ENCODE measurements around the gene BAHCC1. TPM values are rescaled to one million over a fixed set of nuclear protein-coding genes. Genes with fewer than 3 reads are reported as not detected.

Gene BAHCC1
- total RNA-seq, 1 experiment from 2014 or later = 3.1 TPM

- TF ChIP-seq, protein P1, sequence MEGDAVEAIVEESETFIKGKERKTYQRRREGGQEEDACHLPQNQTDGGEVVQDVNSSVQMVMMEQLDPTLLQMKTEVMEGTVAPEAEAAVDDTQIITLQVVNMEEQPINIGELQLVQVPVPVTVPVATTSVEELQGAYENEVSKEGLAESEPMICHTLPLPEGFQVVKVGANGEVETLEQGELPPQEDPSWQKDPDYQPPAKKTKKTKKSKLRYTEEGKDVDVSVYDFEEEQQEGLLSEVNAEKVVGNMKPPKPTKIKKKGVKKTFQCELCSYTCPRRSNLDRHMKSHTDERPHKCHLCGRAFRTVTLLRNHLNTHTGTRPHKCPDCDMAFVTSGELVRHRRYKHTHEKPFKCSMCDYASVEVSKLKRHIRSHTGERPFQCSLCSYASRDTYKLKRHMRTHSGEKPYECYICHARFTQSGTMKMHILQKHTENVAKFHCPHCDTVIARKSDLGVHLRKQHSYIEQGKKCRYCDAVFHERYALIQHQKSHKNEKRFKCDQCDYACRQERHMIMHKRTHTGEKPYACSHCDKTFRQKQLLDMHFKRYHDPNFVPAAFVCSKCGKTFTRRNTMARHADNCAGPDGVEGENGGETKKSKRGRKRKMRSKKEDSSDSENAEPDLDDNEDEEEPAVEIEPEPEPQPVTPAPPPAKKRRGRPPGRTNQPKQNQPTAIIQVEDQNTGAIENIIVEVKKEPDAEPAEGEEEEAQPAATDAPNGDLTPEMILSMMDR (conservative IDR thresholded peaks at IDR 0.05) = no peak
- no CpG with 5 or more reads among the region's 7 CpGs for WGBS (ENCODE audit: extremely low coverage, insufficient read length, low lambda C conversion rate)
- Histone ChIP-seq H3K4me1 (ENCODE audit: insufficient read depth, low read length) (no peaks in the 10 kb centered on the region), H3K27me3 (ENCODE audit: insufficient read depth, low read length) (no peaks in the 10 kb centered on the region), H3K4me2 (ENCODE audit: insufficient read depth, insufficient read length, low read length) (no peak overlapping the region), H4K20me1 (ENCODE audit: control insufficient read depth, insufficient read depth, insufficient read length) (no peaks in the 10 kb centered on the region), H2BK120ac (ENCODE audit: low read depth, low read length, poor library complexity, severe bottlenecking) (no peak overlapping the region), H3K56ac (ENCODE audit: insufficient read length, low read depth, low read length) (no peak overlapping the region), H3T11ph (ENCODE audit: low read length) (no peak overlapping the region), H3K23ac (ENCODE audit: insufficient read length, low read depth, low read length) (no peak overlapping the region), H2BK5ac (ENCODE audit: insufficient read length, low read length) (no peak overlapping the region), H3K79me1 (ENCODE audit: insufficient read depth, low read depth, low read length, poor library complexity, severe bottlenecking) (no peaks in the 10 kb centered on the region), H3K18ac (ENCODE audit: insufficient read length, low read depth, low read length) (no peak overlapping the region), H3K9me3 (ENCODE audit: control insufficient read depth, low read depth, low read length) (no peaks in the 10 kb centered on the region), H3K9ac (ENCODE audit: extremely low read depth, insufficient read length, low read length) (no peak overlapping the region), H3K27ac (ENCODE audit: insufficient read length, low read depth, low read length) (no peak overlapping the region), H3K23me2 (ENCODE audit: insufficient read length, low read depth, low read length, poor library complexity, severe bottlenecking) (no peaks in the 10 kb centered on the region), H2BK20ac (ENCODE audit: low read depth, low read length, poor library complexity, severe bottlenecking) (no peak overlapping the region), H2BK15ac (ENCODE audit: low read depth, low read length) (no peak overlapping the region), H3K4ac (ENCODE audit: low read depth, low read length) (no peak overlapping the region), H4K8ac (replicated peaks; ENCODE audit: insufficient read length, low read depth, low read length) (no peak overlapping the region), H3K79me2 (ENCODE audit: insufficient read depth, low read length) (no peaks in the 10 kb centered on the region), H2AK5ac (ENCODE audit: insufficient read length, low read length) (no peak overlapping the region), H2BK12ac (ENCODE audit: insufficient read length, low read depth, low read length) (no peak overlapping the region), H4K5ac (ENCODE audit: insufficient read length, low read depth, low read length) (no peak overlapping the region), H3K14ac (ENCODE audit: insufficient read depth, low read length) (no peak overlapping the region), H2AFZ (ENCODE audit: low read length) (no peak overlapping the region), H4K91ac (ENCODE audit: insufficient read length, low read depth, low read length) (no peak overlapping the region)
- no peak overlapping the region for H3K4me3 Mint-ChIP-seq
- no peak overlapping the region for H3K27ac Mint-ChIP-seq
- DNase-seq = peak; percentile 56
- H3K36me3 Mint-ChIP-seq (ENCODE audit: insufficient read depth in 1 of 3, low read depth in 3 of 3) = no peaks in the 10 kb centered on the region
- H3K4me1 Mint-ChIP-seq = peaks cover 1 to 7% of the 10 kb centered on the region in 2 experiments; a peak in 3 of 4 replicates
- H3K27me3 Mint-ChIP-seq (ENCODE audit: low read depth) = peaks cover 15% of the 10 kb centered on the region
- H3K9me3 Mint-ChIP-seq = no peaks in the 10 kb centered on the region
These were observed 104.8 kb downstream of the BAHCC1 start for GRCh38 chr17:81500047-81500446.
